ENCODE measurements around the gene SLC9B1. TPM values are rescaled to one million over a fixed set of nuclear protein-coding genes. Genes with fewer than 3 reads are reported as not detected.

The SLC9B1 gene
- total and polyA plus RNA-seq, 2 experiments from 2014 or later: 0.51 TPM; not detected in 1

- H2AFZ ChIP-seq: no peak overlapping the region
- H3K4me3 ChIP-seq: no peak overlapping the region
- no peaks in the 10 kb centered on the region for H3K9me3 ChIP-seq (ENCODE audit: low read depth)
- H3K9ac ChIP-seq: no peak overlapping the region
- no peaks in the 10 kb centered on the region for H3K79me2 ChIP-seq (ENCODE audit: insufficient read depth)
- DNase-seq: no peak
- no peaks in the 10 kb centered on the region for H3K9me2 ChIP-seq (ENCODE audit: insufficient read depth)
- H3K27ac ChIP-seq: no peak overlapping the region
- in situ Hi-C loops (cut with MboI): no loop called here
- 86 to 87% methylated on average over 3 of the region's 3 CpGs for WGBS, 2 experiments (ENCODE audit: low coverage in 1 of 2, low lambda C conversion rate in 2 of 2, missing lambda C conversion rate in 2 of 2)
- no peaks in the 10 kb centered on the region for H4K20me1 ChIP-seq (ENCODE audit: insufficient read depth)
- TF ChIP-seq EZH2phosphoT487 (IDR thresholded peaks at IDR 0.05; ENCODE audit: insufficient read depth, low read depth): no peak
- TF ChIP-seq EZH2 (IDR thresholded peaks at IDR 0.05; ENCODE audit: insufficient read depth, poor library complexity, severe bottlenecking): no peak
- no peaks in the 10 kb centered on the region for H3K27me3 ChIP-seq (replicated peaks; ENCODE audit: insufficient read depth)
- no peaks in the 10 kb centered on the region for H3F3A ChIP-seq (ENCODE audit: insufficient read depth)
- H3K36me3 ChIP-seq (ENCODE audit: low read depth): peaks cover 21% of the 10 kb centered on the region; the same call in 1 of the 2 replicates
- no peak overlapping the region for H3K4me2 ChIP-seq (ENCODE audit: unreplicated experiment)
- no peaks in the 10 kb centered on the region for H3K4me1 ChIP-seq (ENCODE audit: insufficient read depth)
Observed at GRCh38 chr4:103030791-103031190, 11.3 kb upstream of the SLC9B1 start.

GRCh38 chr4:103029300-103029699, 9.8 kb upstream of the SLC9B1 start:
- Histone ChIP-seq H3K4me3 (no peak overlapping the region), H3K4me2 (ENCODE audit: unreplicated experiment) (no peak overlapping the region), H3K9me2 (ENCODE audit: insufficient read depth) (no peaks in the 10 kb centered on the region), H3K9ac (no peak overlapping the region), H3F3A (ENCODE audit: insufficient read depth) (no peaks in the 10 kb centered on the region), H3K79me2 (ENCODE audit: insufficient read depth) (no peaks in the 10 kb centered on the region), H2AFZ (no peak overlapping the region), H3K4me1 (ENCODE audit: insufficient read depth) (no peaks in the 10 kb centered on the region), H3K36me3 (ENCODE audit: low read depth) (peaks cover 28% of the 10 kb centered on the region; the same call in 1 of the 2 replicates), H3K27ac (no peak overlapping the region), H4K20me1 (ENCODE audit: insufficient read depth) (no peaks in the 10 kb centered on the region), H3K27me3 (replicated peaks; ENCODE audit: insufficient read depth) (no peaks in the 10 kb centered on the region), H3K9me3 (ENCODE audit: low read depth) (no peaks in the 10 kb centered on the region)
- in situ Hi-C loops (cut with MboI): no loop called here
- 95 to 96% methylated on average over 1 of the region's 1 CpG for WGBS, 2 experiments (ENCODE audit: low coverage in 1 of 2, low lambda C conversion rate in 2 of 2, missing lambda C conversion rate in 2 of 2)
- TF ChIP-seq EZH2phosphoT487 (IDR thresholded peaks at IDR 0.05; ENCODE audit: insufficient read depth, low read depth): no peak
- no peak for DNase-seq

GRCh38 chr4:103026868-103027267, 7.4 kb upstream of the SLC9B1 start:
- no peak overlapping the region for H3K9ac ChIP-seq
- H3K4me2 ChIP-seq (ENCODE audit: unreplicated experiment): no peak overlapping the region
- no peak overlapping the region for H2AFZ ChIP-seq
- no peaks in the 10 kb centered on the region for H3K4me1 ChIP-seq (ENCODE audit: insufficient read depth)
- H3K9me3 ChIP-seq (ENCODE audit: low read depth): no peaks in the 10 kb centered on the region
- 98 to 100% methylated on average over 1 of the region's 1 CpG for WGBS, 2 experiments (ENCODE audit: low coverage in 1 of 2, low lambda C conversion rate in 2 of 2, missing lambda C conversion rate in 2 of 2)
- no peak overlapping the region for H3K4me3 ChIP-seq
- in situ Hi-C loops (cut with MboI): no loop called here
- H3K36me3 ChIP-seq (ENCODE audit: low read depth): peaks cover 30% of the 10 kb centered on the region; the same call in 1 of the 2 replicates
- no peaks in the 10 kb centered on the region for H3K27me3 ChIP-seq (replicated peaks; ENCODE audit: insufficient read depth)
- H3K27ac ChIP-seq: no peak overlapping the region
- H4K20me1 ChIP-seq (ENCODE audit: insufficient read depth): no peaks in the 10 kb centered on the region
- DNase-seq: no peak
- H3K9me2 ChIP-seq (ENCODE audit: insufficient read depth): no peaks in the 10 kb centered on the region
- H3F3A ChIP-seq (ENCODE audit: insufficient read depth): no peaks in the 10 kb centered on the region
- no peak for TF ChIP-seq EZH2phosphoT487 (IDR thresholded peaks at IDR 0.05; ENCODE audit: insufficient read depth, low read depth)
- no peak for TF ChIP-seq EZH2 (IDR thresholded peaks at IDR 0.05; ENCODE audit: insufficient read depth, poor library complexity, severe bottlenecking)
- H3K79me2 ChIP-seq (ENCODE audit: insufficient read depth): no peaks in the 10 kb centered on the region

GRCh38 chr4:103024996-103025395, 5.5 kb upstream of the SLC9B1 start:
- Histone ChIP-seq H3K4me3 (no peak overlapping the region), H4K20me1 (ENCODE audit: insufficient read depth) (no peaks in the 10 kb centered on the region), H3F3A (ENCODE audit: insufficient read depth) (peaks cover 11% of the 10 kb centered on the region), H3K4me1 (ENCODE audit: insufficient read depth) (peaks cover 2% of the 10 kb centered on the region; the same call in 1 of the 2 replicates), H3K36me3 (ENCODE audit: low read depth) (0 out of 2 replicates have a peak, but pooled peaks cover 17% of the 10 kb centered on the region), H3K79me2 (ENCODE audit: insufficient read depth) (no peaks in the 10 kb centered on the region), H3K27me3 (replicated peaks; ENCODE audit: insufficient read depth) (no peaks in the 10 kb centered on the region), H3K9me2 (ENCODE audit: insufficient read depth) (no peaks in the 10 kb centered on the region), H3K27ac (no peak overlapping the region), H3K9ac (no peak overlapping the region), H3K9me3 (ENCODE audit: low read depth) (no peaks in the 10 kb centered on the region), H2AFZ (no peak overlapping the region), H3K4me2 (ENCODE audit: unreplicated experiment) (no peak overlapping the region)
- DNase-seq: no peak
- in situ Hi-C loops (cut with MboI): no loop called here
- TF ChIP-seq EZH2 (IDR thresholded peaks at IDR 0.05; ENCODE audit: insufficient read depth, poor library complexity, severe bottlenecking) (no peak), EZH2phosphoT487 (IDR thresholded peaks at IDR 0.05; ENCODE audit: insufficient read depth, low read depth) (no peak)
- WGBS, 2 experiments (ENCODE audit: low coverage in 1 of 2, low lambda C conversion rate in 2 of 2, missing lambda C conversion rate in 2 of 2): 99 to 100% methylated on average over 3 of the region's 3 CpGs

GRCh38 chr4:103021120-103021519, 1.6 kb upstream of the SLC9B1 start:
- 84 to 91% methylated on average over 2 of the region's 2 CpGs for WGBS, 2 experiments (ENCODE audit: low coverage in 1 of 2, low lambda C conversion rate in 2 of 2, missing lambda C conversion rate in 2 of 2)
- Histone ChIP-seq H3K9me2 (ENCODE audit: insufficient read depth) (no peaks in the 10 kb centered on the region), H2AFZ (no peak overlapping the region), H3K4me3 (no peak overlapping the region), H3K36me3 (ENCODE audit: low read depth) (0 out of 2 replicates have a peak, but pooled peaks cover 12% of the 10 kb centered on the region), H4K20me1 (ENCODE audit: insufficient read depth) (no peaks in the 10 kb centered on the region), H3K4me1 (ENCODE audit: insufficient read depth) (peaks cover 10% of the 10 kb centered on the region), H3F3A (ENCODE audit: insufficient read depth) (peaks cover 23% of the 10 kb centered on the region), H3K4me2 (ENCODE audit: unreplicated experiment) (no peak overlapping the region), H3K27ac (no peak overlapping the region), H3K79me2 (ENCODE audit: insufficient read depth) (no peaks in the 10 kb centered on the region), H3K9ac (no peak overlapping the region), H3K27me3 (replicated peaks; ENCODE audit: insufficient read depth) (no peaks in the 10 kb centered on the region), H3K9me3 (ENCODE audit: low read depth) (no peaks in the 10 kb centered on the region)
- no peak for DNase-seq
- TF ChIP-seq EZH2 (IDR thresholded peaks at IDR 0.05; ENCODE audit: insufficient read depth, poor library complexity, severe bottlenecking) (no peak), EZH2phosphoT487 (IDR thresholded peaks at IDR 0.05; ENCODE audit: insufficient read depth, low read depth) (no peak)
- in situ Hi-C loops (cut with MboI): no loop called here
